ENCODE results near the gene SHISAL1.

GRCh38 chr22:44287741-44288140 lies 25.0 kb downstream of the SHISAL1 start:
- TF ChIP-seq CTCF (IDR thresholded peaks at IDR 0.05): no peak
- TF ChIP-seq POLR2AphosphoS5 (IDR thresholded peaks at IDR 0.05): no peak
